WTC11 (cell line): Measurements from ENCODE around the gene LZTR1. TPM values are rescaled to one million over a fixed set of nuclear protein-coding genes. Genes with fewer than 3 reads are reported as not detected.

Experiments
- ATAC-seq: fragments of 200-7000 bp; cut with Tn5 transposase; 2 replicates; pipeline ENCODE4 v1.10.0; 2021; ENCODE audit warnings: mild to moderate bottlenecking, moderate library complexity
- CTCF ChIA-PET: fragments of 300-600 bp; sonication (Branson Sonifier 250); formaldehyde crosslinking; loops from one replicate; lab custom pipeline; 2021; ENCODE audit warnings: antibody characterized with exemption; lab: Charles Lee
- POLR2A ChIA-PET: fragments of 350-600 bp; sonication (Branson Sonifier 250); formaldehyde crosslinking; loops from one replicate; lab custom pipeline; 2021; ENCODE audit warnings: antibody characterized with exemption; lab: Charles Lee
- DNase-seq: peaks from one replicate; pipeline ENCODE4 v3.0.0; 2021; ENCODE audit warnings: low spot score
- H3K27ac Mint-ChIP-seq: 2 replicates; pipeline ENCODE4 v1.8.0; 2021; ENCODE audit warnings: mixed read lengths
- H3K27me3 Mint-ChIP-seq: 2 replicates; pipeline ENCODE4 v1.8.0; 2021; ENCODE audit warnings: low read depth, mild to moderate bottlenecking, moderate library complexity, mixed read lengths
- H3K36me3 Mint-ChIP-seq: 2 replicates; pipeline ENCODE4 v1.8.0; 2021; ENCODE audit warnings: mixed read lengths
- H3K4me1 Mint-ChIP-seq: 2 replicates; pipeline ENCODE4 v1.8.0; 2022; ENCODE audit warnings: mixed read lengths
- H3K4me3 Mint-ChIP-seq: 2 replicates; pipeline ENCODE4 v1.8.0; 2021; ENCODE audit warnings: mild to moderate bottlenecking, moderate library complexity, mixed read lengths
- H3K9me3 Mint-ChIP-seq: 2 replicates; pipeline ENCODE4 v1.8.0; 2021; ENCODE audit warnings: mixed read lengths
- CREM ChIP-seq: sonication (generic); formaldehyde crosslinking; IDR thresholded peaks from 2 replicates; pipeline ENCODE4 v1.8.1; 2022; ENCODE audit warnings: mild to moderate bottlenecking, missing genetic modification reagents, moderate library complexity
- CTCF ChIP-seq: fragments of 200-600 bp; IDR thresholded peaks from 2 replicates; pipeline ENCODE4 v1.8.0; 2022; ENCODE audit warnings: antibody characterized with exemption
- ELF4 ChIP-seq: sonication (generic); formaldehyde crosslinking; IDR thresholded peaks from 2 replicates; pipeline ENCODE4 v1.8.1; 2022; ENCODE audit warnings: low read depth, mild to moderate bottlenecking, moderate library complexity, missing genetic modification reagents
- FOXJ3 ChIP-seq: sonication (generic); formaldehyde crosslinking; IDR thresholded peaks from 2 replicates; pipeline ENCODE4 v1.9.0; 2021; ENCODE audit warnings: missing genetic modification reagents, mild to moderate bottlenecking, borderline replicate concordance
- FOXK1 ChIP-seq: sonication (generic); formaldehyde crosslinking; IDR thresholded peaks from 2 replicates; pipeline ENCODE4 v1.8.0; 2022; ENCODE audit warnings: mild to moderate bottlenecking, moderate library complexity, missing genetic modification reagents
- FOXP1 ChIP-seq: sonication (generic); formaldehyde crosslinking; IDR thresholded peaks from 2 replicates; pipeline ENCODE4 v1.8.0; 2022; ENCODE audit warnings: missing genetic modification reagents, mild to moderate bottlenecking, moderate library complexity, borderline replicate concordance
- GABPB1 ChIP-seq: sonication (generic); formaldehyde crosslinking; IDR thresholded peaks from 2 replicates; pipeline ENCODE4 v1.8.1; 2023; ENCODE audit warnings: mild to moderate bottlenecking, missing genetic modification reagents
- JAZF1 ChIP-seq: fragments of 250-450 bp; sonication (Bioruptor Pico); IDR thresholded peaks from 2 replicates; pipeline ENCODE4 v1.9.0; 2021; ENCODE audit warnings: moderate library complexity, mild to moderate bottlenecking, inconsistent platforms
- MXD4 ChIP-seq: fragments of 250-450 bp; sonication (Bioruptor Pico); IDR thresholded peaks from 2 replicates; pipeline ENCODE4 v1.8.0; 2021; ENCODE audit warnings: mild to moderate bottlenecking, moderate library complexity, borderline replicate concordance
- MYBL2 ChIP-seq: sonication (generic); formaldehyde crosslinking; IDR thresholded peaks from 2 replicates; pipeline ENCODE4 v1.8.1; 2023; ENCODE audit warnings: mild to moderate bottlenecking, moderate library complexity, missing genetic modification reagents
- NR2C2 ChIP-seq: sonication (generic); formaldehyde crosslinking; IDR thresholded peaks from 2 replicates; pipeline ENCODE4 v1.8.0; 2022; ENCODE audit warnings: mild to moderate bottlenecking, missing genetic modification reagents
- PRRX2 ChIP-seq: fragments of 250-450 bp; sonication (Bioruptor Pico); IDR thresholded peaks from 2 replicates; pipeline ENCODE4 v1.8.0; 2021; ENCODE audit warnings: mild to moderate bottlenecking
- SMAD3 ChIP-seq: sonication (generic); formaldehyde crosslinking; IDR thresholded peaks from 2 replicates; pipeline ENCODE4 v1.8.0; 2022; ENCODE audit warnings: missing genetic modification reagents, mild to moderate bottlenecking, borderline replicate concordance
- TP53 ChIP-seq: sonication (generic); formaldehyde crosslinking; IDR thresholded peaks from 2 replicates; pipeline ENCODE4 v1.8.1; 2023; ENCODE audit warnings: mild to moderate bottlenecking, missing genetic modification reagents
- ZBTB43 ChIP-seq: sonication (generic); formaldehyde crosslinking; IDR thresholded peaks from 2 replicates; pipeline ENCODE4 v1.8.1; 2023; ENCODE audit warnings: mild to moderate bottlenecking, missing genetic modification reagents
- ZNF423 ChIP-seq: fragments of 250-450 bp; sonication (Bioruptor Pico); IDR thresholded peaks from 2 replicates; pipeline ENCODE4 v2.1.2; 2022; ENCODE audit warnings: mild to moderate bottlenecking, moderate library complexity
- total RNA-seq: library from RNA; stranded (reverse); gene quantifications from 3 replicates; pipeline ENCODE4 v1.2.3, GENCODE V29; 2021
- TF ChIP-seq, protein P1 (sequence below): sonication (generic); formaldehyde crosslinking; IDR thresholded peaks from 2 replicates; pipeline ENCODE4 v1.8.1; 2023; ENCODE audit warnings: mild to moderate bottlenecking, missing genetic modification reagents, moderate library complexity
- TF ChIP-seq, protein P2 (sequence below): sonication (generic); formaldehyde crosslinking; IDR thresholded peaks from 2 replicates; pipeline ENCODE4 v1.8.1; 2022; ENCODE audit warnings: missing genetic modification reagents, borderline replicate concordance

LZTR1 gene
- total RNA-seq, 1 experiment from 2014 or later = 38.3 TPM

DNA sequence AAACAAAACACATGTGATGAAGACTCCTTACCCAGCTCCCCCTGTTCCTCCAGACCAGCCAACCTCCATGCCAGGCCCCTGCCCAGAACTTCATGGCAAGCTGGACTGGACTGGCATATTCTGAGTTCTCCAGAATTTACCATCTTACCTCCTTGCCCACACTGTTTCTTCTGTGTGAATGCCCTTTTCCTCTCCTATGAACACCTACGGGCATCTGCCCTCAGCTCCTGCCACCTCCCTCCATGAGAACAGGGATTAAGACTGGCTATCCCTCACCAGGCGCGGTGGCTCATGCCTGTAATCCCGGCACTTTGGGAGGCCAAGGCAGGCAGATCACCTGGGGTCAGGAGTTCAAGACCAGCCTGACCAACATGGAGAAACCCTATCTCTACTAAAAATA is 21.5 kb upstream of the LZTR1 start:
- Mint-ChIP-seq H3K27me3 (peaks cover 46% of the 10 kb centered on the region), H3K4me3 (no peak overlapping the region), H3K27ac (no peak overlapping the region), H3K36me3 (no peaks in the 10 kb centered on the region), H3K9me3 (no peaks in the 10 kb centered on the region), H3K4me1 (peaks cover 17% of the 10 kb centered on the region)
- no peak for DNase-seq
- ChIA-PET POLR2A (no interaction called here), CTCF (interaction anchor here (0.9 to 1.8 kb wide), 3 partner anchors 40 to 115 kb away, joined by 3 to 10 read pairs (median 4); no protein-coding TSS in a partner anchor)
- no peak for TF ChIP-seq ZNF423 (CRISPR knock-in tag)
- no peak for ATAC-seq

GRCh38 chr22:20962491-20962945 is 19.6 kb upstream of the LZTR1 start:
- H3K36me3 Mint-ChIP-seq = no peaks in the 10 kb centered on the region
- ATAC-seq = no peak
- no peak for DNase-seq
- POLR2A ChIA-PET = no interaction called here
- TF ChIP-seq NR2C2 (no peak), FOXP1 (no peak)
- TF ChIP-seq, protein P1, sequence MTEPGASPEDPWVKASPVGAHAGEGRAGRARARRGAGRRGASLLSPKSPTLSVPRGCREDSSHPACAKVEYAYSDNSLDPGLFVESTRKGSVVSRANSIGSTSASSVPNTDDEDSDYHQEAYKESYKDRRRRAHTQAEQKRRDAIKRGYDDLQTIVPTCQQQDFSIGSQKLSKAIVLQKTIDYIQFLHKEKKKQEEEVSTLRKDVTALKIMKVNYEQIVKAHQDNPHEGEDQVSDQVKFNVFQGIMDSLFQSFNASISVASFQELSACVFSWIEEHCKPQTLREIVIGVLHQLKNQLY (CRISPR knock-in tag) = no peak
- TF ChIP-seq, protein P2, sequence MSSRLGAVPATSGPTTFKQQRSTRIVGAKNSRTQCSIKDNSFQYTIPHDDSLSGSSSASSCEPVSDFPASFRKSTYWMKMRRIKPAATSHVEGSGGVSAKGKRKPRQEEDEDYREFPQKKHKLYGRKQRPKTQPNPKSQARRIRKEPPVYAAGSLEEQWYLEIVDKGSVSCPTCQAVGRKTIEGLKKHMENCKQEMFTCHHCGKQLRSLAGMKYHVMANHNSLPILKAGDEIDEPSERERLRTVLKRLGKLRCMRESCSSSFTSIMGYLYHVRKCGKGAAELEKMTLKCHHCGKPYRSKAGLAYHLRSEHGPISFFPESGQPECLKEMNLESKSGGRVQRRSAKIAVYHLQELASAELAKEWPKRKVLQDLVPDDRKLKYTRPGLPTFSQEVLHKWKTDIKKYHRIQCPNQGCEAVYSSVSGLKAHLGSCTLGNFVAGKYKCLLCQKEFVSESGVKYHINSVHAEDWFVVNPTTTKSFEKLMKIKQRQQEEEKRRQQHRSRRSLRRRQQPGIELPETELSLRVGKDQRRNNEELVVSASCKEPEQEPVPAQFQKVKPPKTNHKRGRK (CRISPR knock-in tag) = no peak
- H3K4me3 Mint-ChIP-seq = no peak overlapping the region
- H3K9me3 Mint-ChIP-seq = no peaks in the 10 kb centered on the region
- no peak overlapping the region for H3K27ac Mint-ChIP-seq
- H3K4me1 Mint-ChIP-seq = peaks cover 15% of the 10 kb centered on the region
- CTCF ChIA-PET = interaction anchor here (0.5 to 2.0 kb wide), 9 partner anchors 17 to 1770 kb away, joined by 3 to 7 read pairs (median 4); no protein-coding TSS in a partner anchor
- H3K27me3 Mint-ChIP-seq = peaks cover 59% of the 10 kb centered on the region

DNA sequence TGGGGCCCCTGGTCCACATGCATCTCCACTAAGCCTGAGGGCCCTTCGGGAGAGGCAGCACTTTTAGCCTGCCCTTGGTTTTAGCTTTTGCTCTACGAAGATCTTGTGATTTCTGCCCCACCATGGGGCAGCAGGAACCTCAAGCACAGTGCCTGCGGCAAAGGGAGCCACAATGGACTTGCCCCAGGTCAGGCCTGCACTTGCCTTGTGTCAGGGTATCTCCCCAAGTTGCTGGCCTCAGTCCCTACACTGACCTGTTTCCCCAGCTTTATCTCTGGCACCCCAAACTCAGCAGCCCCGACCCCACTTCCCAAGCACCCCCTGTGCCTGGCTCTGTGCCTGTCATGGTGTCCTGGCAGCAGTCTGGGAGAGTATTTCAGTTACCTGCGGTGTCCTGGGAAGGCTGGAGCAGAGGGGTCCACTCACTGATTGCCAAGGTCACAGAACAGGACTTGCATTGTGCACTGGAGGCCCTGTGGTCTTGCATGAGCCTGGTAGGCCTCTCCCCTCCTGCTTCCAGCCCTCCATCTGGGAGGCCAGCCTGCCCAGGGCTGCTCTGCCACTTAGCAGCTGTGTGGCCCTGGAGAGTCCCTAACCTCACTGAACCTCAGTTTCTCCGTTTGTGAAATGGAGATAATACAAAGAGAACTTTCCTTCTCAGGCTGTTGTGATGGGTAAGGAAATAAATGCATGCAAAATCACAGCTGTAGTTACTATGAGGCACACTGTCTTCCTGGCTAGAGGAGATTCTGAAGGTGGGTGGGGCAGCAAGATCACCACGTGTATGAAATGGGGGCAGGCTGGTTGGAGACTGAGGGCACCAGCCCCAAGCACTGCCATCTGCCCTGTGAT is 18.7 kb upstream of the LZTR1 start:
- H3K27me3 Mint-ChIP-seq = peaks cover 63% of the 10 kb centered on the region
- CTCF ChIA-PET = interaction anchor here (0.7 to 2.0 kb wide), 5 partner anchors 16 to 139 kb away, joined by 3 to 7 read pairs (median 4); no protein-coding TSS in a partner anchor
- H3K27ac Mint-ChIP-seq = no peak overlapping the region
- H3K9me3 Mint-ChIP-seq = no peaks in the 10 kb centered on the region
- H3K36me3 Mint-ChIP-seq = no peaks in the 10 kb centered on the region
- DNase-seq (no peak), ATAC-seq (no peak)
- H3K4me1 Mint-ChIP-seq = peaks cover 14% of the 10 kb centered on the region
- TF ChIP-seq ELF4 (no peak), JAZF1 (no peak), CREM (CRISPR knock-in tag) (no peak), GABPB1 (peak; percentile 61; the same call in 1 of the 2 replicates)
- TF ChIP-seq, all 79 proteins: peak for 1
- POLR2A ChIA-PET = no interaction called here
- peak overlapping the region; percentile 78 for H3K4me3 Mint-ChIP-seq

- ATAC-seq (no peak), DNase-seq (no peak)
- Mint-ChIP-seq H3K27me3 (peaks cover 69% of the 10 kb centered on the region), H3K4me3 (peak overlapping the region; percentile 78), H3K9me3 (no peaks in the 10 kb centered on the region), H3K27ac (no peak overlapping the region), H3K4me1 (peaks cover 14% of the 10 kb centered on the region), H3K36me3 (no peaks in the 10 kb centered on the region)
- TF ChIP-seq CTCF (no peak), MXD4 (CRISPR knock-in tag) (no peak), SMAD3 (no peak), TP53 (CRISPR knock-in tag) (no peak), FOXJ3 (CRISPR knock-in tag) (no peak), ZBTB43 (CRISPR knock-in tag) (no peak), MYBL2 (CRISPR knock-in tag) (no peak), PRRX2 (CRISPR knock-in tag) (no peak), FOXK1 (CRISPR knock-in tag) (no peak)
- TF ChIP-seq, protein P2 (CRISPR knock-in tag) = no peak
- POLR2A ChIA-PET = no interaction called here
- CTCF ChIA-PET = interaction anchor here (1.0 to 1.7 kb wide), 6 partner anchors 8 to 139 kb away, joined by 3 to 8 read pairs (median 4); partner anchors contain the start of genes CRKL and LZTR1
Measured at GRCh38 chr22:20964090-20964798, 17.9 kb upstream of the LZTR1 start.
